CD4-positive, CD25-positive, alpha-beta regulatory T cell (primary cell): ENCODE data around the gene CHRND. TPM values are rescaled to one million over a fixed set of nuclear protein-coding genes. Genes with fewer than 3 reads are reported as not detected.

ENCODE experiments used
- ATAC-seq, 2 donors: fragments of 150-1000 bp; cut with Tn5 transposase; one replicate each; pipeline ENCODE4 v1.10.0; 2021; ENCODE audit warnings: low read depth in 2 of 2, moderate number of reproducible peaks in 2 of 2, moderate library complexity in 1 of 2
- DNase-seq, 3 donors: peaks; one replicate each; pipeline versions ENCODE4 v3.0.0 to v3.0.0-alpha.2; 2012 to 2022; ENCODE audit warnings: mixed read lengths in 1 of 3
- H3K27ac ChIP-seq: one replicate; pipeline ENCODE4 v1.7.0; 2013; ENCODE audit warnings: mild to moderate bottlenecking, low read length; ENCODE audit not compliant: insufficient read depth, poor library complexity, severe bottlenecking
- H3K27me3 ChIP-seq: one replicate; pipeline ENCODE4 v1.7.0; 2013; ENCODE audit warnings: low read length; ENCODE audit not compliant: control insufficient read depth, insufficient read depth
- H3K36me3 ChIP-seq: one replicate; pipeline ENCODE4 v1.7.0; 2013; ENCODE audit warnings: mild to moderate bottlenecking, low read length, moderate library complexity; ENCODE audit not compliant: control insufficient read depth, insufficient read depth
- H3K4me1 ChIP-seq: 2 replicates; pipeline ENCODE4 v1.7.0; 2013; ENCODE audit warnings: mild to moderate bottlenecking, low read length; ENCODE audit not compliant: insufficient read depth, control insufficient read depth, poor library complexity, severe bottlenecking
- H3K4me3 ChIP-seq: one replicate; pipeline ENCODE4 v1.7.0; 2013; ENCODE audit warnings: low read depth, mild to moderate bottlenecking, low read length, moderate library complexity
- H3K9me3 ChIP-seq, 2 experiments: 1 replicate in 1 of 2; 2 replicates in 1 of 2; pipeline ENCODE4 v1.7.0; 2013; ENCODE audit warnings: low read length in 2 of 2, mild to moderate bottlenecking in 1 of 2, moderate library complexity in 1 of 2; ENCODE audit not compliant: control insufficient read depth in 2 of 2
- H3K27ac Mint-ChIP-seq, 3 donors: one replicate each; pipeline ENCODE4 v1.8.0; 2020 to 2022; ENCODE audit warnings: mild to moderate bottlenecking in 3 of 3, mixed read lengths in 3 of 3, moderate library complexity in 2 of 3
- H3K27me3 Mint-ChIP-seq: one replicate; pipeline ENCODE4 v1.8.0; 2022; ENCODE audit warnings: mild to moderate bottlenecking, mixed read lengths
- H3K36me3 Mint-ChIP-seq: one replicate; pipeline ENCODE4 v1.8.0; 2020; ENCODE audit warnings: mixed read lengths
- H3K4me1 Mint-ChIP-seq, 4 donors: one replicate each; pipeline ENCODE4 v1.8.0; 2020 to 2022; ENCODE audit warnings: mixed read lengths in 4 of 4, mild to moderate bottlenecking in 1 of 4
- H3K4me3 Mint-ChIP-seq, 4 donors: one replicate each; pipeline ENCODE4 v1.8.0; 2020 to 2022; ENCODE audit warnings: mild to moderate bottlenecking in 4 of 4, mixed read lengths in 4 of 4, moderate library complexity in 3 of 4
- H3K9me3 Mint-ChIP-seq, 7 donors: one replicate each; pipeline ENCODE4 v1.8.0; 2020 to 2022; ENCODE audit warnings: mixed read lengths in 7 of 7, mild to moderate bottlenecking in 3 of 7, moderate library complexity in 2 of 7
- polyA plus RNA-seq, 4 donors: library from polyadenylated mRNA; unstranded; fragments of 300-500 nt; fragmentation: Illumina TruSeq; gene quantifications; one replicate each; pipeline ENCODE4 v1.2.3, GENCODE V29; 2021
- total RNA-seq: library from RNA; stranded (reverse); gene quantifications from one replicate; pipeline ENCODE4 v1.2.3, GENCODE V29; 2022

The CHRND gene
- total RNA-seq (not detected), polyA plus RNA-seq (not detected)

DNA sequence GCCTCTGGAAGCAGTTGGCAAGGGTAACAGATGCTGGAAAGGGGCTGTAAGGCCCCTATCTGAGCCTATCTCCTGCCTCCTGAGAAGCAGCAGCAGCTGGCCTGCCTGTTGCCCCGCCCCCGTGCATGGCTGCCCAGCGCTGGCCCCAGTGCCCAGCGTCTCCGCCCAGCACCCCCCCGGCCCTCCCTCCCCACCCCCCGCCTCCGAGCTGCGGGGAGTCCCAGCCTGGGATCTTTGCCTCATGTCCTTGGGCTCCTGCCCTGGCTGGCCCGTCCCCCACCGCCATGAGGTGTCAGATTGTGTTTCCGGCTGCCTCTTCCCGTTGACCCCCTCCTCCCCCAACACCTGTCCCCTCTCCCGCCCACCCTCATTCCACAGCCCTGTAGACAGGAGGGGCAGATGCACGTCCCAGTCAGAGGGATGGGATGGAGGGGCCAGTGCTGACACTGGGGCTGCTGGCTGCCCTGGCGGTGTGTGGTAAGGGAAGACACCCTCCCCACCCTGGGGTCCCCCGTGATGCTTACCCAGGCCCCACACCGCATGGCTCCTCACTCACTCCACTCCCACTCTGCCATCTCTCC, at the start of gene CHRND:
Gene CHRND (plus strand): TSS at position 370 of the 581 bp plus-strand sequence. CDS start 56 bp downstream, at position 426.
- Mint-ChIP-seq H3K4me3 (peak within 1 kb of the TSS in 1 of 4 donors; percentile 32), H3K27me3 (peaks cover 48% of the 10 kb centered on the region), H3K27ac (no peak within 1 kb of the TSS), H3K36me3 (no peaks in the 10 kb centered on the region), H3K4me1 (peaks cover 0 to 17% (median 2%) of the 10 kb centered on the region in 4 donors), H3K9me3 (peaks cover 0 to 2% (median 0%) of the 10 kb centered on the region in 7 donors)
- ATAC-seq (no peak), DNase-seq (no peak)
- H3K36me3 ChIP-seq: no peaks in the 10 kb centered on the region
- peaks cover 3% of the 10 kb centered on the region for H3K27me3 ChIP-seq
- H3K27ac ChIP-seq: no peak within 1 kb of the TSS
- no peak within 1 kb of the TSS for H3K4me3 ChIP-seq
- peaks cover 22% of the 10 kb centered on the region for H3K4me1 ChIP-seq
- no peaks in the 10 kb centered on the region for H3K9me3 ChIP-seq

DNA sequence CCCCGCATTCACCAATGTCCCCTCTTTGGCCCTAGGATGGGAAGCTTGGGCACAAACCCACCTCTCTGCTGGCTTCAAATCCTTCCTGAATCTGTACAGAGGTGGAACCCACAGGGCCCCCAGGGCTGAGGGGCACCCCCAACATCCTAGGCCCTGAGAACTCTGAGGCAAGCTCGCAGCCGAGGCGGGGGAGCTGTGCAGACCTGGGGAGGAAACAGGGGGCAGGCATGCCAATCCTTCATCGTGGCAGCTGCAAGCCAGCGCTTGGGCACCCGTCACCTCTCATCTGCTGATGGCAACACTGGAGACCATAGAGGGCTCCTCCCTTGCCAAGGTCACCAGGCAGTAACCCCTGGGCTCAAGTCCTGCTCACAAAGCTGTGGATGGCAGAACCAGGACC, 49.2 kb upstream of the CHRND start:
- no peaks in the 10 kb centered on the region for H3K36me3 Mint-ChIP-seq

DNA sequence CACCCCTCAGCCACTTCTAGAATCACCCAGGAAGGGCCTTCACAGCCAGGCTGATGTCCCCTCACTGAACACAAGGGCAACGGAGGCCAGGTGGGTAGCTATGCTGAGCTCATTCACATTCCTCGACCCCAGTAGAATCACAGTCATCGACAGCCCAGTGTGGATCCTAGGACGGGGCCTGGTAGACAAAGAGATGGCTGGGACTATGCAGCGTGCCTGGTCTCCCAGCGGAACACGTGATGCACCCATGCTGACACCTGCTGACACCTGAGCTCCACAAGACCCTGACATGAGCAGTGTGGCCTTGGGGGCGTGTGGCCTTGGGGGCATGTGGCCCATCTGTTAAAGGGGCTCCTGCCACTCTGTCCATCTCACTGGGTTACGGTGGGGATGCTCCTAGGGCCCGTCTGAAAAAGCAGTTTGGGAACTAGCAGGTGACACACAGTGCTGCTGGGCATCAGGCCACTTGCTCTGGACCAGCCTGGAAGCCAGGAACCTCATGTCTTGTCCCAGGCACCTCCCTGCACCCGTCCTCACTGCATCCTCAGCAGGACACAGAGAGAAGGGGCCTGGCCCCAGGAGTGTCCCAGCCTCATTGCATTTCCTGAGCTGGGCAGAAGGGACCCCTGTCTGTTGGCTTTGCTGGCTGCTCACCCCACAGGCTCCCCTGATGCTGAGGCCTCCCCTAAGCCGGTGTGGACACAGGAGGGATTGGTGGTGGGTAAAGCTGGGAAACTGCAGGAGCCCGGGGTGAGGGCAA, 48.0 kb upstream of the CHRND start:
- DNase-seq (no peak), ATAC-seq (peak in 1 of 2 donors; percentile 6)
- Histone ChIP-seq H3K4me3 (no peak overlapping the region), H3K27me3 (peaks cover 2% of the 10 kb centered on the region), H3K36me3 (no peaks in the 10 kb centered on the region), H3K27ac (no peak overlapping the region), H3K4me1 (no peaks in the 10 kb centered on the region), H3K9me3 (no peaks in the 10 kb centered on the region)
- peaks cover 11% of the 10 kb centered on the region for H3K27me3 Mint-ChIP-seq
- H3K9me3 Mint-ChIP-seq: peaks cover 0 to 3% (median 2%) of the 10 kb centered on the region in 7 donors
- no peaks in the 10 kb centered on the region for H3K4me1 Mint-ChIP-seq
- no peaks in the 10 kb centered on the region for H3K36me3 Mint-ChIP-seq
- H3K4me3 Mint-ChIP-seq: no peak overlapping the region
- H3K27ac Mint-ChIP-seq: no peak overlapping the region

More for the DNA sequence above, 49.2 kb upstream of the CHRND start:
- peaks cover 0 to 3% of the 10 kb centered on the region in 2 experiments for H3K9me3 ChIP-seq
- H3K27me3 ChIP-seq: peaks cover 10% of the 10 kb centered on the region
- Mint-ChIP-seq H3K4me3 (no peak overlapping the region), H3K27ac (no peak overlapping the region), H3K27me3 (peaks cover 22% of the 10 kb centered on the region), H3K4me1 (no peaks in the 10 kb centered on the region), H3K9me3 (peaks cover 0 to 13% (median 6%) of the 10 kb centered on the region in 7 donors)
- no peak for DNase-seq
- no peaks in the 10 kb centered on the region for H3K4me1 ChIP-seq
- ATAC-seq: no peak
- no peak overlapping the region for H3K27ac ChIP-seq
- no peaks in the 10 kb centered on the region for H3K36me3 ChIP-seq
- H3K4me3 ChIP-seq: no peak overlapping the region

DNA sequence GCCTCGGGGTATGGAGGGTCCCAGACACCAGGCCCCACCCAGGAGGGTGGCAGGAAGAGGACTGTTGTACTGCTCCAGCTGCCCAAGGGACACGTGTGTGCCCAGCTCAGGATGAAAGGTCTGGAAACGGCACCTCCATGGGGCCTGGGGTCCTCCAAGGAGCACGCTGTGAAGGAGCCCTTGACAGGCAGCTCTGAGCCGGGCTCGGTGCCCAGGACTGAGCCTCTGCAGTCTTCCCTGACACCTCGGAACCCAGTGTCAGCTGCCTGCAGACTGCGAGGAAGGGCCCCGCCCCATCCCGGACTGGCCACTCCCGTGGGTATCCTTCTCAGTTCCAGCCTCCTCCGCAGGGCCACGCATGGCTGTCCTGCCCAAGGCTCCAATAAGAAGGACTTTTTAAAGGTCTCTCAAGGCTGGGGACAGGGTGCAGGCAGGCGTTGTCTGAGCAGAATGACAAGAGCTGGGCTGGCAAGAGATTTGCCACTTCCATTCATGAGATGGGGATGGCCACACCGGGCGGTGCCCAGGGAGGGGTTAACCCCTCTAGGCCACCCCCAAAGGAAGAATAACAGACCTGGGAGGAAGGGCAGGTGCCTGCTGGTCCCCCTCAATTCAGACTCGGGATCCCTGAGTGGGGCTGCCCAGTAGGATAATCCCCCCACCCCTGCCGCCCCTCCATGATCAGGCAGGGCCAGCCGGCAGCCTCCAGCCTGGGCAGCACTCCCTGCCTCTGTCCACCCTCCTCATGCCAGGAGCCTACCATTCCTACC, 47.2 kb upstream of the CHRND start:
- Histone ChIP-seq H3K4me1 (no peaks in the 10 kb centered on the region), H3K36me3 (no peaks in the 10 kb centered on the region), H3K4me3 (no peak overlapping the region), H3K27me3 (no peaks in the 10 kb centered on the region), H3K27ac (no peak overlapping the region), H3K9me3 (no peaks in the 10 kb centered on the region)
- DNase-seq (no peak), ATAC-seq (no peak)
- Mint-ChIP-seq H3K36me3 (no peaks in the 10 kb centered on the region), H3K4me1 (no peaks in the 10 kb centered on the region), H3K27ac (no peak overlapping the region), H3K27me3 (peaks cover 9% of the 10 kb centered on the region), H3K9me3 (peaks cover 0 to 3% (median 0%) of the 10 kb centered on the region in 7 donors), H3K4me3 (no peak overlapping the region)

DNA sequence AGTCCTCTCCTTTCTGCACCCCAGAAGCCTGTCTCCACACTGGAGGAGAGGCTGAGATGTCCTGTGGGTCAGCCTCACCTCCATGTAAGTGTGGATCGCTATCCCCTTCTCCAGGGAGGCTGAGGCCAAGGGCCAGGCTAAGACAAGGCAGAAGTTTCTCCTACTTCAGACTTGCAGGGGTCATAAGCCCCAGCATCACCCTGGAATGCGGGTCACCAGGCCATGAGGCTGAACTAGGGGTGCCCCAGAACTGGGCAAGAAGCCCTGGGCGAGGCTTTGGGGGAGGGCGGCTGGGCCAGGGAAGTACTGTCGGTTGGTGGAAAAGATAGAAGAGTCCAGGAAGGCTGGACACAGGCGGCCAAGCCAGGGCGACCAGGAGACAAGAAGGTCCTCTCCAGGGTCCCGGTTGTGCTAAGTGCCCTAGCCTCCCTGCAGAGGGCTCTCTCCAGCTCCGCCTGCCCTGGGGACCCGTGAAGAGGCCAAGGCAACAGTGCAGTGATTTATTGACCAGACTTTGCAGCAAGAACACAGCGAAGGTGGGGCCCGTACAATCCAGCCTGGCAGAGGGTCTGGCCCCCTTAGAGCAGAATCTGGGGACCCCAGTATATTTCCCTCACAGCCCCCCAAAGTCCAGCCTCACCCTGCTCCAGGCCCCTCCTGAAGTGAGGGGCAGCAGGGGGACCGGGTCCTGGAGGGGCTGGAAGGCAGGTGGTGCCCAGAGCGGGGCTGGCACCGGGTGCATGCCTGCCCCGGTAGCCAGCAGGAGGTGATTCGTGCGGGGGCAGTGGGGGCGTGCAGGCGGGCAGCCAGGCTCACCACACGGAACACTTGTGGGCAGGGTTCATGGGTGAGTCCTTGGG, 46.4 kb upstream of the CHRND start:
- no peak overlapping the region for H3K27ac ChIP-seq
- ATAC-seq: no peak
- Mint-ChIP-seq H3K27me3 (peaks cover 16% of the 10 kb centered on the region), H3K36me3 (no peaks in the 10 kb centered on the region), H3K9me3 (peaks cover 0 to 3% (median 0%) of the 10 kb centered on the region in 7 donors), H3K4me1 (peaks cover 0 to 3% (median 0%) of the 10 kb centered on the region in 4 donors), H3K27ac (no peak overlapping the region), H3K4me3 (no peak overlapping the region)
- H3K4me1 ChIP-seq: no peaks in the 10 kb centered on the region
- H3K9me3 ChIP-seq: no peaks in the 10 kb centered on the region
- no peak for DNase-seq
- no peak overlapping the region for H3K4me3 ChIP-seq
- H3K27me3 ChIP-seq: no peaks in the 10 kb centered on the region
- H3K36me3 ChIP-seq: no peaks in the 10 kb centered on the region

DNA sequence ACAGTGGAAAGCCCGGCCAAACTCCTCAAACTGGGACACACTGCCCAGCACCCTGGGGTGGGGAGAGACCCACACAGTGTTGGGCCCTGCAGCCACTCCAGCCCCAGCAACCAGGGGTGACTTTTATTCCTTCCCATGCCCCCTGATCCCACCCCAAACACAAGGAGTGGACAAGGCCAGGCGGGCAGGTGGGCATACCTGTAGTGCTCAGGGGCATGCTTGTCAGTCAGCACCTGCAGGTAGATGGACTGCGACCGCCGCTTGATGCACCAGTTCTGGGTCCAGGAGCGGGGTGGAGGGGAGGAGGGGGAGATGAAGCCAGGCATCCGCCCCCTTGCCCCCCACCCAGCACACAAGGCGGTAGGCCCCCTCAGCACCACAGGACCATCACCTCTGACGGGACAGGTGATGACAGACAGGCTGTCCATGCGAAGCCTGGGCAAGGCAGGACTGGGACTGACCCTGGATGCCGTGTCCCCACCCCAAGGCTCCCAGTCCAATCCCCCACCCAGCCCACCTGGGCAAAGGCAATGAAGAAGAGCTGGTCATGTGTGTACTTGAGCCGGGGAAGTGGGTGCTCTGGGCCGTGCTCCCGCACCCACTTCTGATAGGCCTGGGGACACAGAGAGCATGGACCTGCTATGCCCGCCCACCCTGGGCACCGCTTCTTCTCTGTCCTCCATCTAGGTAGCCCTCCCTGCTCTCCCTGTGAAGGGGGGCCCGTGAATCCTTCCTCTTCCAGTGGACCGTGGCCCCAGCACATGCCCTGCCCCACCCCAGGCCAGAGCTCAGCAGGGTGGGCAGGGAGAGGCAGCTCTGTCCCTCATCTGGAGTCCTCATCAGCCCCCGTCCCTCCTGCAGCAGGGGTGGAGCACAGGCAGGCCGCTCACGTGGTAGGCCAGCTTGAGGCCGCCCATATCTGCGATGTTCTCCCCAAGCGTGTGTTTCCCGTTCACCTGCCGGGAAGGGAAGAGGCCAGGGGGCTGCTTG, 45.5 kb upstream of the CHRND start:
- Histone ChIP-seq H3K4me1 (no peaks in the 10 kb centered on the region), H3K4me3 (no peak overlapping the region), H3K36me3 (no peaks in the 10 kb centered on the region), H3K27me3 (no peaks in the 10 kb centered on the region), H3K9me3 (no peaks in the 10 kb centered on the region), H3K27ac (no peak overlapping the region)
- peaks cover 0 to 10% (median 0%) of the 10 kb centered on the region in 4 donors for H3K4me1 Mint-ChIP-seq
- ATAC-seq: no peak
- H3K4me3 Mint-ChIP-seq: no peak overlapping the region
- H3K27me3 Mint-ChIP-seq: peaks cover 24% of the 10 kb centered on the region
- H3K27ac Mint-ChIP-seq: no peak overlapping the region
- H3K9me3 Mint-ChIP-seq: peaks cover 0 to 3% (median 0%) of the 10 kb centered on the region in 7 donors
- no peak for DNase-seq
- H3K36me3 Mint-ChIP-seq: no peaks in the 10 kb centered on the region
